GM19193 (cell line): Measurements from ENCODE around the gene SETD7.

ENCODE experiments used
- POLR2A ChIP-seq: IDR thresholded peaks from 4 replicates; pipeline ENCODE4 v1.6.1; 2011; ENCODE audit not compliant: insufficient read depth, insufficient read length; ENCODE audit errors: extremely low read depth

The SETD7 gene

DNA sequence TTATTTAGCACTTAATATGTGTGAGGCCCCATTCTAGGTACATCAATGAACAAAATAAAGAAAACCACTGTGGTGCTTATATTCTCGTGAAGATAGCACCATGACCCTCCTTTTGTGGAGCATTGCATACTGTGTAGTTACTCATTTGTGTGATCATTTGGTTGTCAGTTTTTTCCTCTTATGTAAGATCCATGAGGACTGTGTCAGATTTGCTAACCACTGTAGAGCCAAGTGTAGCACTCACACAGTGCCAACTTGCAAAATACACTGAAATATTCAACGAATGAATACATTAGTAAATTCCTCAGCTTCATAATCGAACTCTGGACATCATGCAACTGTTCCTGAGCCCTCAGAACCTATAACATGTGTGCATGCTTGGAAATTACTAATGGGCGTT is 29.5 kb upstream of the SETD7 start:
- no peak for TF ChIP-seq POLR2A

- TF ChIP-seq POLR2A, result no peak
These were observed 28.8 kb upstream of the SETD7 start for GRCh38 chr4:139584784-139585183.

DNA sequence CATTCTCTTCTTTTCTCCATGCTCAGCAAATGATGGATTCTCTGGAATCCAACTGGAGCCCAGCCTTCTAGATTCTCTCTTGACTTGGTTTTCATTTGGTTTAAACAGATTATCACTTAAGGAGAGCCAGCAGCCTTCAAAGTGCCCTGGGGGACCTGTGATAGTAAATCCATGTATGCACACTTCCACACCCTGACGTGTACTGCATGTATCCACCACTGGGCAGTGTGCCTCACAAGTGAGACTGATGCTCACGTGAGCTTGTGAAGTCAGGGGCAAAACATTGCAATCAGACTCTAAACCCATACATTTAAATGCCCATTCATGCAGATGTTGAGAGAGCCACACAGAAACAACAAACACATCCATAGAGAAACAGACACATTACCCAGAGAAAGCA is 28.0 kb upstream of the SETD7 start:
- no peak for TF ChIP-seq POLR2A

- TF ChIP-seq POLR2A, result no peak
These were observed 26.0 kb upstream of the SETD7 start for GRCh38 chr4:139582044-139582443.

GRCh38 chr4:139581096-139581495 is 25.1 kb upstream of the SETD7 start:
- TF ChIP-seq POLR2A, result no peak

GRCh38 chr4:139576219-139576618 is 20.2 kb upstream of the SETD7 start:
- TF ChIP-seq POLR2A, result no peak

DNA sequence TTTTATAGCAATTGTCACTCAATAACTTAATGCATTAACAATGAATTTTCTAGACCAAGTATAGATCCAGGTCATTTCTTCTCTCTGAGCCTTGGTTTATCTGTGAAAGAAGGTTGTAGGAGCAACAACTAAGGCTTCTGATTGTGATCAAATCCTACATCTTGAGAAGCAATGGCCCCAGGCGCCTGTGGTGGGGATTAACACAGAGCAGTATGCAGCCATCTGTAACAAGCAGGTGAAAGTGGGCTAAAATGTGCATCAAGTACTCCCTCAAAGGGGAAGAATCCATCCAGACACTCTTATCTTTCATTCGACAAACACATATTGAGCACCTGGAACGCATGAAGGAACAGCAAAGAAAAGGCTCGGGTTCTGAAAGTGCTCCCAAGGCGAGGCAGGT is 19.1 kb upstream of the SETD7 start:
- TF ChIP-seq POLR2A, result no peak

DNA sequence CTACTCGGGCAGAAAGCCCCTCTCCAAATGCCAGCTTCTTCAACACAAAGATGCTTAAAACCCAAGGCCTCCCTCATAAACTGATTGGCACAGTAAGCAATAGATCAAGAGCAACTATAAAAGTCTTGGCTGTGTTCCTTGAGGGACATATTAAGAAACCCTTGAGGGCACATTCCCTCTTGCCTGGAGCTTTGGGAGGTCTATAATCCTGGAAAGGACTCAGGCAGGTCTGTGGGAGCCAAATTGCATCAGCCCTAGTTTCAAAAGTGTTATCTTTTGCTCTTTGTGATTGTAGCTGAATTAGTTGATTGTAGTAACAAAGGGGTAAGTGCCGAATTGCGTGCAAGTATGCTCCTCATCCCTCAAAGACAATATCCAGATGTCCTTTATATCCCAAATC is 18.6 kb upstream of the SETD7 start:
- TF ChIP-seq POLR2A, result no peak

GRCh38 chr4:139568206-139568955 is 12.4 kb upstream of the SETD7 start:
- TF ChIP-seq POLR2A, result no peak

GRCh38 chr4:139567159-139567870 is 11.3 kb upstream of the SETD7 start:
- no peak for TF ChIP-seq POLR2A

GRCh38 chr4:139564502-139564901 is 8.5 kb upstream of the SETD7 start:
- no peak for TF ChIP-seq POLR2A

DNA sequence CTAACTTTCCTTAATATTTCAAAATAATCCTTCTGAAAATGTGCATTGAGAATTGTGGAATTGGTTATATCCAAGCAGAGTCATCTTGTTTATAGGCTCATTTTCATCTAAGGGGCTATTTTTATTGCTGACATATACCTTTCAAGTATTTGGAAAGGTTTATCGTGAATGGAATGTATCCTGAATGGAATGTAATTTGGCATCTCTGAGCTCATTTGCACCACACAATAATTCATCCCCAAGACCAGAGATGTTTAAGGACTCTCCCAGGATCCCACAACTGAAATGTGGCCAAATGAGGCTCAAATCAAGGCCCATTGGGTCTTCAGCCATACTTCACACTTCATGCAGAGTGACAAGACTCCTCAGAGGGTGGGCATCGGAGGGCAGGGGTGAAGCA is 7.5 kb upstream of the SETD7 start:
- no peak for TF ChIP-seq POLR2A

- no peak for TF ChIP-seq POLR2A
These were observed 6.8 kb upstream of the SETD7 start for GRCh38 chr4:139562839-139563238.

GRCh38 chr4:139562067-139562684 is 6.2 kb upstream of the SETD7 start:
- TF ChIP-seq POLR2A, result no peak

DNA sequence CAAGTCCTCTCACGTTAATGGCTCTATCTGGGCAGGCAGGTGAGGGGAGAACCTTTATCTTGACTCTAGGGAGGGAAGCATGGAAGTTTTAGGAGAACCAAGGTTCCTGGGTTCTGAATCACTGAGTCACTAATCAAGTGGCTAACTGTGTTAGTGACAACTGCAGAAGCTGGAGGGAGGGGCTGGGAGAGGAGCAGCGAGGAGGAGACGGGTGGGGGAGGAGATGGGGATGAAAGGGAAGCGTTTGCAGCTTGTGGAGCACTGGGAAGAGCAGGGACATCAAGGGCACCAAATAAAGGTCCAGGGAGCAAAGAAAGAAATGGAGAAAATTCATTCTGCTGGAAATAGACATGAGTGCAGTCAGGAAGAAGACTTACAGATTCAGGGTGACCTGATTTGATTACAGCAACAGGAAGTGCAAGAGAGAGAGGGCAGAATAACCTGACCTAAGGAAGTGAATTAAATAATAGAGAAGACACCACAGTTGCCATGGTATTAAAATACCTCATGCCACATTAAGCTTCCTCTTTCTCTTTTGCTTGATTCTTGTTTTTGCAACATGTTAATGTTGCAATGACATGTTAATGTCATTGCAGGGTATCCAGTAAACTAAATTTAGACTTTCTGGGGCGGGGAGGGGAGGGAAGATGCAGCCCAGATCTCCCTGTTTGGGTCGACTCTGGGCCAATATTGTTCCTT is 4.5 kb upstream of the SETD7 start:
- TF ChIP-seq POLR2A, result no peak
